GM08714 (cell line): ENCODE measurements around the gene TSC22D4.
"Not testable (repeated sequence)": the region's sequence is repeated elsewhere in the genome, so short reads cannot be mapped to it uniquely, and the experiment has no call there.

Source experiments
- H3K4me3 ChIP-seq: fragments of 200-500 bp; sonication (Bioruptor generic); 2 replicates; pipeline ENCODE4 v1.5.1; 2014; ENCODE audit warnings: mild to moderate bottlenecking, low read length, inconsistent platforms
- ZNF274 ChIP-seq: IDR thresholded peaks from 2 replicates; pipeline ENCODE4 v1.6.1; 2012; ENCODE audit warnings: mild to moderate bottlenecking, low read depth, low read length

The TSC22D4 gene

DNA sequence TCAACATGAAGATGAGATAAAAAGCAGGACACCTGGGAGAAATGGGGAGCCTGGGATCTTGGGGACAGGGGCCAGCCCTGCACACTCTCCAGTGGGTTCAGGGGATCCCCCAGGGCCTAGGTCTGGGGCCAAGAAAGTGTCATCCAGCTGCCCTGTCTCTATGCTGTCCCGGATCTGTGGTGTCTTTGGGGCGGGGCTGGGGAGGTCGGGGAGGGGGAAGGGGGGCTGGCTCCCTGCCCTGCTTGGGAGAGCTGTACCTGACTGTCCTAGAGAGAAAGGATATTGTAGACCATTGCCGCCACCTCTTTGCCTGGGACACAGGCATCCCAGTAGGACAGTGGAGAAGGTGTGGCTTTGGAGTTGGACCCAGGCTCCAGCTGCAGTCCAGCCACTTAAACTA, 8.0 kb downstream of the TSC22D4 start:
- no peak for TF ChIP-seq ZNF274
- H3K4me3 ChIP-seq, result no peak overlapping the region

DNA sequence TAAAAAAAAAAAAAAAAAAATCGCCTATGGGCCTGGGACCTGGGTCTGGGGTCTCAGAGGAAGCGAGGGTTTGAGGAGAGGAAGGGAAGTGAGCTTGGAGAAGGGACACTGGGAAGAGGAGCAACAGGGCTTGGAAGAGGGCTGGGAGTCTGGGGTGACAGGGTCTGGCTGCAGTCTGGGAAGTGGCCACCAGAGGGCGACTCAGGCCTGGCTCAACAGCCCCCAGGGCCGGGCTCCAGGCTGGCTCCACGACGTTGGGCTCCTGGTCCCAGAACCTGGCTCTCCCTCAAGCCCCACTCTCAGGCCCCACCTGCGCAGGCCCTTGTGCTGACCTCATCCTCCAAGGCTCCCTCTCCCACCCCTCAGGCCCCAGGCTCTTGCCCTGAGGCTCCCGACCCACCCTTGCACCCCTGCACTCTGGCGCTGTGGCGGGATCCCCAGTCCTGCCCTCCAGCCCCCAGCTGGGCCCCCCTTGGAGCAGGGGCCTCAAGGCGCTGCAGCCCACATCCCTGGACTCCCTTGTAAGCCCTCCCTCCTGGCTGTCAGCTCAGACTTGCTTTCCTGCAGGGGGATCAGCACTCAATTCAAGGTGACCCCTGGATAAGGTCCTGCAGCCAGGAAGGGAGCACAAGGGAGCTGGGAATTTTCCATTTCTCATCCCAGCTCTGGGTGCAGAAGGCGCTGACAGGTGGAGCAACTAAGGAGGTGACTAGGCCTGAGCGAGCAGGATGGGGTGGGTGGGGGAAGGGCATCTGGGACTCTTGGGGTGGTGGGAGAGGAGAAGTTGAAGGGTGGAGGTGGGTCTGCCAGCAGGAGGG, 9.6 kb downstream of the TSC22D4 start:
- TF ChIP-seq ZNF274, result no peak
- H3K4me3 ChIP-seq, result no peak overlapping the region

DNA sequence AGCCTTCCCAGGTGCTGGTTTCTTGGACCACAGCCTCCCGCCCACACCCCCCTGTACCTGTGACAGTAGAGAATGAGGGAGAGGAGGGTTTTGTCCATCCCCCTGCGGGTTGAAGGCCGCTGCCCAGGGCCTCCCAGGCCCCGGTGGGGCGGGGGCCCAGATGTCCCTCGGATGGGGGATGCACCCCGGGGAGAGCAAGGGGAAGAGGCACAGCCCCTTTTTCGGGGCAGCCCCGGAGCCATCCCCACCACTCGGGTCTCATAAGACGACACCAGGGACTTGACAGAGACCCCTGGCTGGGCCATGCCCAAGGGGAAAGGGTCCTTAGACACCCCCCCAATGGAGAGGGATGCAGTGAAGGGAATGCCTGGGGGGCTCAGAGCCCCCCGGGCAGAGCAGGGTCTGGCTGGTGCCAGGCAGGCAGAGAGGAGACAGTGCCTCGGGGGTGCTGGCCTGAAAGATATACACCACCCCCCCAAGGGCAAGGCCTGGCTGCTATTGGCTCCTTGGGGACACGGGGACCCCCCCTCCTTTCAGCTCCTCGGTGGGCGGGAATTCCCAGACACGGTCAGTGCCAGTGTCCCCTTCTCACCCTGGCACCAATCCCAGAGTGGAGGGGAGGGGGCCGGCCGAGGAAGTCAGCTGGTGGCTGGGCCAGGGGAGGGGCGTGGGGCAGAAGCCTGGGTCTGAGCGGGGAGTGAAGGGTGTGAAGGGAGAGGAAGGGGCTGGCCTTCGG, 11.2 kb downstream of the TSC22D4 start:
- H3K4me3 ChIP-seq, result no peak overlapping the region
- no peak for TF ChIP-seq ZNF274

DNA sequence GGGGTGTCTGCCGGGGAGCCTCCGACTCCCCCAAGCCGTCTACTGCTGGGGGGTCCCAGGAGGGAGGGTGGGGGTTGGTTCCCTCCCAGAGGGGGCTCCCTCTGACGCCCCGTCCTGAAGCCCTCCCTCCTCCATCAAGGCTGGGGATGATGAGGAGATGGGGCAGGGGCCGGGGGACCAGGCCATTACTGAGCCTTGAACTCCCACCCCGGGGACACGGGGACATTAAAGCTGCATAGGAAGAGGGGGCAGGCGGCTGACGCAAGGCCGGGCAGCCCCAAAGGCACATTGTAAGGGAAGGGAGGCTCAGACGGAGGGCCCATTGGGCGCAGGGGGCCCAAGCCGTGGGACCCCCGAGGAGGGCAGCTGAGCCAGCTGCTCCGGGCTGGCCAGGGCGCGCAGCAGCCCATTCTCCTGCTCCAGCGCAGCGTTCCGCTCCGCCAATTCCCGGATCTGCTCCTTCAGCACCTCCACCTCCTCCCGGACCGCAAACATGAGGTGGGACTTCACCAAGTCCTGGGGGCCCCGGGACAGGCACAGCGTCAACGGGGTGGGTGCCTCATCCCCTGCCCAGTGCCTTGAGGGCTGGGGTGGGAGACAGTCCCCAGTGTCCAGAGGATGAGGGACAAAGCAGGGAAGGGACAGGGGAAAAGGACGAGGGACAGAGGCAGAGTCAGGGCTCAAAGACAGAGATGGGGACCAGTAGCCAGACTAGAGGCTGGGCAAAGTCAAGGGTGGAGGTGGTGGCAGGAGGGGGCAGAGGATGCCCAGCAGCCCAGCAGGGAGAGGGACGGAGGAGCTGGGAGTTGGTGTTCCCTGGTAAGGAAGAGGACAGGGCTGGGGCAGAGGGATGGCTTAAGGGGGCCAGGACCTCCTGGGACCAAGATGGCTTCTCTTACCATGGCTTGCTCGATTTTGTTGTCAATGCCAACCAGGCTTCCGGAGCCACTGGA, 12.1 kb downstream of the TSC22D4 start:
- no peak overlapping the region for H3K4me3 ChIP-seq
- no peak for TF ChIP-seq ZNF274

DNA sequence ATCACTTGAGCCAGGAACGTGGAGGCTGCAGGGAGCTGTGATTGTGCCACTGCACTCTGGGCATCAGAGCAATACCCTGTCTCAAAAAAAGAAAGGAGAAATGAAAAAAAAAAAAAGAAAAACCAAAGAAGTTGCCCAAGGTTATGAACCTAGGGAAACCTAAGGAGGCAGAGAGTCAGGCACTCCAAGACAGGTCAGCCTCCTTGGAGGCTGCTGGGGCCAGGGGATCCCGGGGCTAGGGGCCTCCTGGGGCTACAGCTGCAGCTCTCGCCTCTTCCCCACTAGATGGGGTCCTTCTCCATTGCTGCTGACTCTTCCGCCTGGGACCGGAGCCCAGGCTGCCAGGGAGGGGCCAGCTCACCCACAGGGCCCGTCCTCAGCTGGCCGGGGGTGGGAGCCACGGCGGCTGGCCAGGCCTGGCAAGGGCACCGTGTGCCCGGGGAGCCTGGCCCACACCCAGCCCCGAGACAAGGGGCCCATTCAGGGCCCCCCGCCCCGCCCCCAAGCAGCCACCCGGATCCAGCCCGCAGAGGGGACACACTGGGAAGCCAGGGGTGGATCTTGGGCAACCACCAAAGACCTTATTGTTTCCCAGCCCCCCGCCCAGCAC, 13.2 kb downstream of the TSC22D4 start:
- TF ChIP-seq ZNF274, result no peak

DNA sequence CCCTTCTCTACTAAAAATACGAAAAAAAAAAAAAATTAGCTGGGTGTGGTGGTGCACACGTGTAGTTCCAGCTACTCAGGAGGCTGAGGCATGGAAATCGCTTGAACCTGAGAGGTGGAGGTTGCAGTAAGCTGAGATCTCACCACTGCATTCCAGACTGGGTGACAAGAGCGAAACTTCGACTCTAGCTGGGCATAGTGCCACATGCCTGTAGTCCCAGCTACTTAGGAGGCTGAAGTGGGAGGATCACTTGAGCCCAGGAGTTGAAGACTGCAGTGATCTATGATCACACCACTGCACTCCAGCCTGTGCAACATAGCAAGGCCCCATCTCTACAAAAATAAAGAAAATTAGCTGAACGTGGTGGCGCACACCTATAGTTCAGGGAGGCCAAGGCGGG, 13.7 kb downstream of the TSC22D4 start:
- TF ChIP-seq ZNF274, result no peak
- no peak overlapping the region for H3K4me3 ChIP-seq

More for the DNA sequence above, 13.2 kb downstream of the TSC22D4 start:
- H3K4me3 ChIP-seq, result no peak overlapping the region

DNA sequence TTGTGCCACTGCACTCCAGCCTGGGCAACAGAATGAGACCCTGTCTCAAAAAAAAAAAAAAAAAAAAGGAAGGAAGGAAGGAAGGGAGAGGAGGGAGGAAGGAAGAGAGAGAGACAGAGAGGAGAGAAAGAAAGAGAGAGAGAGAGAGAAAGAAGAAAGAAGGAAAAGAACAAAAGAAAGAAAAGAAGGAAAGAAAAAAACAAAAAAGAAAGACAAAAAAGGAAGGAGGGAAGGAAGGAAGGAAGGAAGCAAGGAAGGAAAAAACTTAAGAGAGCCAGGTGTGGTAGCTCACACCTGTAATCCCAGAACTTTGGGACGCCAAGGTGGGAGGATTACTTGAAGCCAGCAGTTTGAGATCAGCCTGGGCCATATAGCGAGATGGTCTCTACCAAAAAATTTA, 14.2 kb downstream of the TSC22D4 start:
- TF ChIP-seq ZNF274, result no peak
- H3K4me3 ChIP-seq, result no peak overlapping the region

DNA sequence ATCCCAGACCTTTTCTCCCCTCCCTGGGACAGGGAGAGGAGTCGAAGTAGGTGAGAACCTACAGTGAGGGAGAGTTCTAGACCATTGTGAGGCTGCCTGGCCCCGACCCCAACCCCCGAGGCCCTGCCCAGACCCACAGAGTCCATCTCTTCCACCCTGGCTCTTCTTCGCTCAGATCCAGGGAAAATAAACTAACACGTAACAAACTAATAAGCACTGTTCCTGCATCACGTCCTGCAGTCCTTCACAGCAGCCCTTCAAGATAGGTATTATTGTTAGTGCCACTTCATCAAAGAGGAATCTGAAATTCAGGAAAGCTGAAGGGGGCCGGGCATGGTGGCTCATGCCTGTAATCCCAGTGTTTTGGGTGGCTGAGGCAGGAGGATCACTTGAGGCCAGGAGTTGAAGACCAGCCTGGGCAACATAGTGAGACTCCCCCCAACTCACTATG, 14.8 kb downstream of the TSC22D4 start, which contains the start of gene SPACDR:
Gene SPACDR (minus strand): TSS at position 51 of the 451 bp plus-strand sequence. CDS start 235 bp downstream, outside the sequence.
- no peak for TF ChIP-seq ZNF274
- no peak within 1 kb of the TSS for H3K4me3 ChIP-seq

DNA sequence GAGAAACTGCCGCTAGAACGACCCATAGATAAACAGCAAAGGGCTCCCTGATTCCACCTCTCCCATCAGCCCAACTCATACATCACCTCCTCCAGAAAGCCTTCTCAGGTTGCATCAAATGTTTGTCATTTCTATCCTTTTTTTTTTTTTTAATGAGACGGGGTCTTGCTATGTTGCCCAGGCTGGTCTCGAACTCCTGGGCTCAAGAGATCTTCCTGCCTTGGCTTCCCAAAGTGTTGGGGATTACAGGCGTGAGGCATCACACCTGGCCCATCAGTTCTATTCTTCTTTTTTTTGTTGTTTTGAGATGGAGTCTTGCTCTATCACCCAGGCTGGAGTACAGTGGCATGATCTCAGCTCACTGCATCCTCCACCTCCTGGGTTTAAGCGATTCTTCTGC, 22.0 kb downstream of the TSC22D4 start:
- TF ChIP-seq ZNF274, result no peak
- H3K4me3 ChIP-seq, result no peak overlapping the region

DNA sequence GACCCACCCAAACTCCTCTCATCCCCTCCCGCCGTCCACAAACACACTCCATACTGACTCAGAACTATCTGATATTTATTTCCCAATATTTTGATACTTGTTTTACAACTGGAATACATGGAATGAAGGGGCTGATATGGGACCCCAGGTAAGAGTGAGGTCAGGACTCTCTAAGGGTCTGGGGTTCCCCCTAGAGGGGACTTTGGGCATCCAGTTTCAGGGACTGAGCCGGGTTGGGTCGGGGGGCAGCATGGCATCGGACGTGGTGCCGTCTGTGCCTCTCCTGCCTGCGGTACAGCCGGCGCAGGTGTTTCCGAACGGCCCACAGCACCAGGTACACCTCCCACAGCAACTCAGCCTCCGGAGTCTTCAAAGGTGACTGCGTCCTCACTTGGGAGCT, 22.5 kb downstream of the TSC22D4 start:
- no peak for TF ChIP-seq ZNF274

DNA sequence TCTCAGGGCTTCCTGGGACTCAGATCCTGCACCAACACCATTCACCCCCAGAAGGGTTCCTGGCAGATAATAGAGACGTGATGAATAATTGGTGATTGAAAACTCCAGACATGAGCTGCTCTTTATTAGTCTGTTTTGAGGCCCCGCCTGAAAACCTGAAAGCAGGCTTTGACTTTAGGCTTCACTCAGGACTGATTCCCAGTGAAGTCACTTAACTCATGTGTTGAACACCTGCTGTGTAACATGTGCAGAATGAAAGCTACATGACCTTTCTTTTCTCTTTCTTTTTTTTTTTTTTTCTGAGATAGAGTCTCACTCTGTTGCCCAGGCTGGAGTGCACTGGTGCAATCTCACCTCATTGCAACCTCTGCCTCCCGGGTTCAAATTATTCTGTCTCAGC, 23.8 kb downstream of the TSC22D4 start:
- TF ChIP-seq ZNF274, result no peak
- no peak overlapping the region for H3K4me3 ChIP-seq

More for the DNA sequence above, 22.5 kb downstream of the TSC22D4 start:
- no peak overlapping the region for H3K4me3 ChIP-seq

DNA sequence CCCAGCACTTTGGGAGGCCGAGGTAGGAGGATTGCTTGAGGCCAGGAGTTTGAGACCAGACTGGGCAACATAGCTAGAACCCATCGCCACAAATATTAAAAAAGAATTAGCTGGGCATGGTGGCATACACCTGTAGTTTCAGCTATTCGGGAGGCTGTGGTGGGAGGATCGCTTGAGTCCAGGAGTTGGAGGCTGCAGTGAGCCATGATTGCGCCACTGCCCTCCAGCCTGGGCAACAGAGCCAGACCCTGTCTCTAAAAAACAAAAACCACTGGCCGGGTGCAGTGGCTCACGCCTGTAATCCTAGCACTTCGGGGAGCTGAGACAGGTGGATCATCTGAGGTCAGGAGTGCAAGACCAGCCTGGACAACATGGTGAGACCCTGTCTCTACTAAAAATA, 25.2 kb downstream of the TSC22D4 start:
- H3K4me3 ChIP-seq, result not testable (repeated sequence)

DNA sequence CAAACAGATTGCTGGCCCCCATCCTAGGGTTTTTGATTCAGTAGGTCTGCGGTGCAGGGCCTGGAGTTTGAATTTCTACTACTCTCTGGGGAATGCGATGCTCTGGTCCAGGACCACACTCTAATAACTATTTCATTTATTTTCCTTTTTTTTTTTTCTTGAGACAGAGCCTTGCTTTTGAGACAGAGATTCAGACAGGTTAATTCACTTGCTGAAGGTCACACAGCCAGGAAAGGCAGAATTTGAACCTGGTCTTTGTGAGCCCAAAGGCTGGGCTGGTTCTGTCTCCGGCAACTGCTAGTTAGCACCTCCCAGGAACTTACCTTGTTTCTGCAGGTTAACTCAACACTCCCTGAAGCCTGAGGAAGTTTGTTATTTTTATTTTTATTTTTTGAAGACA, 26.5 kb downstream of the TSC22D4 start:
- TF ChIP-seq ZNF274, result no peak
- H3K4me3 ChIP-seq, result no peak overlapping the region

DNA sequence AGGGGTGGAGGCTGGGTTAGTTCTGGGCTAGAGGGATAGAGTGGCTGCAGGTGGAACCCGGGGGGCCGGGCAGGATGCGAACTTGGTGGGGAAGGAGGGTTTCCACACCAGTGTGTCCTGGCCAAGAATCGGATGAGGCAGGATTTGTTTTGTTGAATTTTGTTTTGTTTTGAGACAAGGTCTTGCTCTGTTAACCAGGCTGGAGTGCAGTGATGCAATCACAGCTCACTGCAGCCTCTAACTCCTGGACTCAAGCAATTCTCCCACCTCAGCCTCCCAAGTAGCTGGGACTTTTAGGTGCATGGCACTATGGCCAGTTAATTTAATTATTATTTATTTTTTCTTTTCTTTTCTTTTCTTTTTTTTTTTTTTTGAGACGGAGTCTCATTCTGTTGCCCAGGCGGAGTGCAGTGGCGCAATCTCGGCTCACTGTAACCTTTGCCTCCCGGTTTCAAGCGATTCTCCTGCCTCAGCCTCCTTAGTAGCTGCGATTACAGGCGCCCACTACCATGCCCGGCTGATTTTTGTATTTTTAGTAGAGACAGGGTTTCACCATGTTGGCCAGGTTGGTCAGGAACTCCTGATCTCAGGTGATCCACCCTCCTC, 29.7 kb downstream of the TSC22D4 start:
- H3K4me3 ChIP-seq, result no peak overlapping the region

DNA sequence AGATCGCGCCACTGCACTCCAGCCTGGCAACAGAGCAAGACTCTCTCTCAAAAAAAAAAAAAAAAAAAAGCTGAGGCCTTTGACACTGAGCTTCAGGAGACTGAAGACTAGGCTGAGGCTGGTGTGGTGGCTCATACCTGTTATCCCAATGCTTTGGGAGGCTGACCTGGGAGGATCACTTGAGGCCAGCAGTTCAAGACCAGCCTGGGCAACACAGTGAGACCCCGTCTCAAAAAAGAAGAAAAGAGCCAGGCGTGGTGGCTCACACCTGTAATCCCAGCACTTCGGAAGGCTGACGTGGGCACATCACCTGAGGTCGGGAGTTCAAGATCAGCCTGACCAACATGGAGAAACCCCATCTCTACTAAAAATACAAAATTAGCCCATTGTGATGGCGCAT, 31.7 kb downstream of the TSC22D4 start:
- not testable (repeated sequence) for H3K4me3 ChIP-seq

More for the DNA sequence above, 29.7 kb downstream of the TSC22D4 start:
- TF ChIP-seq ZNF274, result no peak
